Keratinocyte (primary cell): ENCODE measurements around the gene UBE2V1. TPM values are rescaled to one million over a fixed set of nuclear protein-coding genes. Genes with fewer than 3 reads are reported as not detected.

Source experiments
- DNase-seq: peaks from one replicate; pipeline ENCODE4 v3.0.0-alpha.2; 2011; ENCODE audit warnings: low read depth, missing footprints, low spot score
- FAIRE-seq: peaks from 2 replicates; lab custom pipeline; 2011; peaks lifted over from hg19 to GRCh38; lab: Jason Lieb, UNC
- H2AFZ ChIP-seq: 2 replicates; pipeline ENCODE4 v1.6.0; 2012; ENCODE audit warnings: low read length, control low read depth, inconsistent platforms; ENCODE audit not compliant: control insufficient read depth
- H3K27ac ChIP-seq: 2 replicates; pipeline ENCODE4 v1.5.1; 2011; ENCODE audit warnings: low read length; ENCODE audit not compliant: control insufficient read depth, insufficient read depth
- H3K27me3 ChIP-seq: 3 replicates; pipeline ENCODE4 v1.6.0; 2011; ENCODE audit warnings: low read length; ENCODE audit not compliant: control insufficient read depth, insufficient read depth; ENCODE audit errors: extremely low read depth
- H3K36me3 ChIP-seq, 2 experiments: 2 replicates in 1 of 2; 3 replicates in 1 of 2; pipeline ENCODE4 v1.5.1; 2011; ENCODE audit warnings: low read length in 2 of 2, mild to moderate bottlenecking in 1 of 2; ENCODE audit not compliant: control insufficient read depth in 2 of 2, insufficient read depth in 2 of 2; ENCODE audit errors: extremely low read depth in 1 of 2
- H3K4me1 ChIP-seq: 3 replicates; pipeline ENCODE4 v1.5.1; 2011; ENCODE audit warnings: low read length; ENCODE audit not compliant: control insufficient read depth, insufficient read depth; ENCODE audit errors: extremely low read depth
- H3K4me2 ChIP-seq: 3 replicates; pipeline ENCODE4 v1.6.0; 2011; ENCODE audit warnings: low read depth, low read length; ENCODE audit not compliant: control insufficient read depth, insufficient read depth; ENCODE audit errors: extremely low read depth
- H3K4me3 ChIP-seq, 3 experiments: fragments of 200-600 bp in 1 of 3; sonication (generic) in 1 of 3; 2 replicates in 2 of 3; 3 replicates in 1 of 3; pipeline ENCODE4 v1.5.1; 2011 to 2016; ENCODE audit warnings: low read length in 3 of 3, mild to moderate bottlenecking in 3 of 3, control low read depth in 2 of 3, inconsistent platforms in 1 of 3, low read depth in 1 of 3, mixed read lengths in 1 of 3, mixed run types in 1 of 3, moderate library complexity in 1 of 3; ENCODE audit not compliant: control insufficient read depth in 2 of 3, insufficient read depth in 2 of 3; ENCODE audit errors: extremely low read depth in 1 of 3
- H3K79me2 ChIP-seq: 2 replicates; pipeline ENCODE4 v1.6.0; 2012; ENCODE audit warnings: low read length; ENCODE audit not compliant: control insufficient read depth, insufficient read depth
- H3K9ac ChIP-seq: 3 replicates; pipeline ENCODE4 v1.6.0; 2011; ENCODE audit warnings: low read length; ENCODE audit not compliant: control insufficient read depth, insufficient read depth; ENCODE audit errors: extremely low read depth
- H3K9me1 ChIP-seq: 3 replicates; pipeline ENCODE4 v1.6.0; 2011; ENCODE audit warnings: low read length; ENCODE audit not compliant: control insufficient read depth, insufficient read depth; ENCODE audit errors: extremely low read depth
- H3K9me3 ChIP-seq: 2 replicates; pipeline ENCODE4 v1.5.1; 2012; ENCODE audit warnings: low read depth, low read length; ENCODE audit not compliant: control insufficient read depth
- H4K20me1 ChIP-seq: 3 replicates; pipeline ENCODE4 v1.6.0; 2011; ENCODE audit warnings: low read length; ENCODE audit not compliant: control insufficient read depth, insufficient read depth; ENCODE audit errors: extremely low read depth
- EZH2 ChIP-seq: IDR thresholded peaks from one replicate; pipeline ENCODE4 v1.6.1; 2012; ENCODE audit warnings: inconsistent platforms, mild to moderate bottlenecking, low read length, moderate library complexity
- dilution Hi-C: fragments of 300-500 bp; cut with MboI; formaldehyde crosslinking; loops from one replicate; pipeline ENCODE4 v1.7.0; 2020; ENCODE audit warnings: low sequenced_read_pairs; ENCODE audit not compliant: extremely low pct_ligation_motif_present
- polyA plus RNA-seq, 5 experiments: library from polyadenylated mRNA; depleted of rRNA in 3 of 5; stranded (reverse) in 3 of 5; stranded (forward) in 1 of 5; unstranded in 1 of 5; fragments of >200 nt; gene quantifications; 1 replicate in 1 of 5; 2 replicates in 3 of 5; 3 replicates in 1 of 5; pipeline versions ENCODE4 v1.2.1 to v1.2.3, GENCODE V29; 2011 to 2012; ENCODE audit warnings: missing spikeins in 2 of 5, low read depth in 1 of 5, low replicate concordance in 1 of 5
- TF ChIP-seq, protein P1 (sequence below), 3 experiments: IDR thresholded peaks in 1 of 3; conservative IDR thresholded peaks in 1 of 3; optimal IDR thresholded peaks in 1 of 3; 2 replicates in 2 of 3; 3 replicates in 1 of 3; pipeline versions ENCODE3 to v1.5.1; 2011; ENCODE audit warnings: low read length in 3 of 3, mild to moderate bottlenecking in 3 of 3, moderate library complexity in 2 of 3, control low read depth in 1 of 3, inconsistent platforms in 1 of 3; ENCODE audit not compliant: insufficient read depth in 2 of 3; ENCODE audit errors: extremely low read depth in 1 of 3

The UBE2V1 gene
- polyA plus RNA-seq, 1 donor (not counting 4 experiments of a cell fraction or from before 2014, with no cell fraction given) = 117 TPM

DNA sequence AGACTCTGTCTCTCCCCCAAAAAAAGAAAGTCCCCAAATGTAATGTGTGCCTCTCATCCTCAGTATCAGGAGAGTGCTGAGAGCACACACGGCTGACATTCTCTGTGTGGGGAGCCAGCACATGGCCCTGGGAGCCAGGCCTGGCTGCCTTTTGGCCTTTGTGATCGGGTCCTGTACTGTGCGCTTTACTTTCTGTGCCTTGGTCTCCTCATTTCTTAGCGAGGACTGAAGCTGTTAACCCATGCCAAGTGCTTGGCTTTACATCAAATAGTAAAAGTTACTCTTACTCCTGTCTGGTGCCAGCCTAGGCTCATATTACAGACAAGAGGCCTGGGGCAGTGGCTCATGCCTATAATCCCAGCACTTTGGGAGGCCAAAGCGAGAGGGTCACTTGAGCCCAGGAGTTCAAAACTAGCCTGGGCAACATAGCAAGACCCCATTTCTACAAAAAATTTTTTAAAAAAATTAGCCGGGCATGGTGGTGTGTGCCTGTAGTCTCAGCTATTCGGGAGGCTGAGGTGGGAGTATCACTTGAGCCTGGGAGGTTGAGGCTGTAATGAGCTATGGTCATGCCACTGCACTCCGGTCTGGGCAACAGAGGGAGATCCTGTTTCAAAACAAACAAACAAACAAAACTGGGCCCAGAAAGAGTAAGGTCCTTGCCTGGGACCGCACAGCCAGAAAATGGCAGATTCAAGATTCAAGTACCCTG, 79.8 kb downstream of the UBE2V1 start:
- Histone ChIP-seq H3K4me3 (no peak overlapping the region), H3K27me3 (peaks cover 5% of the 10 kb centered on the region), H3K27ac (no peak overlapping the region), H3K79me2 (no peaks in the 10 kb centered on the region), H3K4me2 (no peak overlapping the region), H3K36me3 (no peaks in the 10 kb centered on the region), H3K4me1 (peaks cover 14% of the 10 kb centered on the region), H4K20me1 (peaks cover 2% of the 10 kb centered on the region), H2AFZ (no peak overlapping the region), H3K9me3 (no peaks in the 10 kb centered on the region), H3K9ac (no peak overlapping the region), H3K9me1 (peaks cover 3% of the 10 kb centered on the region)
- dilution Hi-C loops = no loop called here
- FAIRE-seq (no peak), DNase-seq (no peak)
- TF ChIP-seq, protein P1, sequence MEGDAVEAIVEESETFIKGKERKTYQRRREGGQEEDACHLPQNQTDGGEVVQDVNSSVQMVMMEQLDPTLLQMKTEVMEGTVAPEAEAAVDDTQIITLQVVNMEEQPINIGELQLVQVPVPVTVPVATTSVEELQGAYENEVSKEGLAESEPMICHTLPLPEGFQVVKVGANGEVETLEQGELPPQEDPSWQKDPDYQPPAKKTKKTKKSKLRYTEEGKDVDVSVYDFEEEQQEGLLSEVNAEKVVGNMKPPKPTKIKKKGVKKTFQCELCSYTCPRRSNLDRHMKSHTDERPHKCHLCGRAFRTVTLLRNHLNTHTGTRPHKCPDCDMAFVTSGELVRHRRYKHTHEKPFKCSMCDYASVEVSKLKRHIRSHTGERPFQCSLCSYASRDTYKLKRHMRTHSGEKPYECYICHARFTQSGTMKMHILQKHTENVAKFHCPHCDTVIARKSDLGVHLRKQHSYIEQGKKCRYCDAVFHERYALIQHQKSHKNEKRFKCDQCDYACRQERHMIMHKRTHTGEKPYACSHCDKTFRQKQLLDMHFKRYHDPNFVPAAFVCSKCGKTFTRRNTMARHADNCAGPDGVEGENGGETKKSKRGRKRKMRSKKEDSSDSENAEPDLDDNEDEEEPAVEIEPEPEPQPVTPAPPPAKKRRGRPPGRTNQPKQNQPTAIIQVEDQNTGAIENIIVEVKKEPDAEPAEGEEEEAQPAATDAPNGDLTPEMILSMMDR (optimal IDR thresholded peaks at IDR 0.05 in 1 of 3, IDR thresholded peaks at IDR 0.05 in 1 of 3, conservative IDR thresholded peaks at IDR 0.05 in 1 of 3; ENCODE audit: extremely low read depth in 1 of 3, insufficient read depth in 2 of 3, low read length in 3 of 3) = no peak
- no peak for TF ChIP-seq EZH2

Other genes starting within 250 kb of the UBE2V1 start
- gene SPATA2, start 197.6 kb downstream of the UBE2V1 start, polyA plus RNA-seq = 2.8 to 5.2 TPM (median 3.2 TPM) in 3 replicates
- 41.0 to 61.2 TPM (median 58.4 TPM) in 3 replicates for gene RNF114, start 176.8 kb downstream of the UBE2V1 start, polyA plus RNA-seq
- gene SNAI1, start 130.2 kb downstream of the UBE2V1 start, polyA plus RNA-seq = not detected in 3 replicates
- 48.7 to 77.3 TPM (median 62.3 TPM) in 3 replicates for gene PEDS1, start 40.6 kb upstream of the UBE2V1 start, polyA plus RNA-seq
- 11.2 to 23.1 TPM (median 15.8 TPM) in 3 replicates for gene CEBPB, start 77.7 kb upstream of the UBE2V1 start, polyA plus RNA-seq